Epithelial cell of esophagus (primary cell): ENCODE measurements around the gene ZNF292.
"Not testable (repeated sequence)": the region's sequence is repeated elsewhere in the genome, so short reads cannot be mapped to it uniquely, and the experiment has no call there.

Source experiments
- DNase-seq: peaks from one replicate; pipeline ENCODE4 v3.0.0; 2010; ENCODE audit warnings: low read depth
- H3K4me3 ChIP-seq: 2 replicates; pipeline ENCODE4 v1.5.1; 2011; ENCODE audit warnings: mild to moderate bottlenecking, low read length, control low read depth
- TF ChIP-seq, protein P1 (sequence below): IDR thresholded peaks from 2 replicates; pipeline ENCODE4 v1.5.1; 2011; ENCODE audit warnings: low read depth, mild to moderate bottlenecking, low read length, control low read depth, inconsistent platforms; ENCODE audit not compliant: insufficient read depth; ENCODE audit errors: missing control alignments

ZNF292 gene

DNA sequence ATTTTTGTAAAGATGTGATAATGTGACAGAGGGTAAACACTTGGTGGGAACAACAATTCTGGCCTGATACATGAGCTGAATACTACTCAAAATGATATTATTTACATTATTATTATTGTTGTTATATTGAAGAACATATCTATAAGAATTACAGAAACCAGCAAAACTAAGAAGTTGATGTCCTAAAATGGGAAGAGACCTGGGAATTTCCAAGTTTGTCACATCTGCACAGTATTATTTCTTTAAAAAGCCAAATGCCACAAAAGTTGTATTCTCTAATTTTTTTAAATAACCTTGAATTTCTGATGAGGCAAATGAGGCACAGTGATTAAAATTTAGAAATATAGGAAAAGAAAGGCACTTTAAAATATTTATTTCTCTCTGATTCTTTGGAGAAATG is 5.0 kb upstream of the ZNF292 start:
- H3K4me3 ChIP-seq, result no peak overlapping the region
- TF ChIP-seq, protein P1, sequence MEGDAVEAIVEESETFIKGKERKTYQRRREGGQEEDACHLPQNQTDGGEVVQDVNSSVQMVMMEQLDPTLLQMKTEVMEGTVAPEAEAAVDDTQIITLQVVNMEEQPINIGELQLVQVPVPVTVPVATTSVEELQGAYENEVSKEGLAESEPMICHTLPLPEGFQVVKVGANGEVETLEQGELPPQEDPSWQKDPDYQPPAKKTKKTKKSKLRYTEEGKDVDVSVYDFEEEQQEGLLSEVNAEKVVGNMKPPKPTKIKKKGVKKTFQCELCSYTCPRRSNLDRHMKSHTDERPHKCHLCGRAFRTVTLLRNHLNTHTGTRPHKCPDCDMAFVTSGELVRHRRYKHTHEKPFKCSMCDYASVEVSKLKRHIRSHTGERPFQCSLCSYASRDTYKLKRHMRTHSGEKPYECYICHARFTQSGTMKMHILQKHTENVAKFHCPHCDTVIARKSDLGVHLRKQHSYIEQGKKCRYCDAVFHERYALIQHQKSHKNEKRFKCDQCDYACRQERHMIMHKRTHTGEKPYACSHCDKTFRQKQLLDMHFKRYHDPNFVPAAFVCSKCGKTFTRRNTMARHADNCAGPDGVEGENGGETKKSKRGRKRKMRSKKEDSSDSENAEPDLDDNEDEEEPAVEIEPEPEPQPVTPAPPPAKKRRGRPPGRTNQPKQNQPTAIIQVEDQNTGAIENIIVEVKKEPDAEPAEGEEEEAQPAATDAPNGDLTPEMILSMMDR, result no peak
- no peak for DNase-seq

DNA sequence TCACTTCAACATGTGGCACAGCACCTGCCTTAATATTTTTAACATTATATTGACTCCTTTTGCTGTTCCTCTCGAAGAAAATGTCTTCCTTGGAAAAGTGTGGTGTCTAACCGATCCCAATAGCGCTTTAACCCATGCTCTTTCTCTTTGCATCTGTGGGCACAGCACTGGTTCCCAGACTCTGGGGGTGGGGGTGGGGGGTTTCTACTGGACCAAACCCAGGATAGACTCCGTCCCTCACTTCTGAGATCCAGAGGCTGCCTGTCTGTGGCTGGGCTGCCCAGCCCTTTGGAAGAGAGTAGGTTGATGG is 3.9 kb upstream of the ZNF292 start:
- TF ChIP-seq, protein P1, result no peak
- H3K4me3 ChIP-seq, result peak overlapping the region; percentile 33
- no peak for DNase-seq

DNA sequence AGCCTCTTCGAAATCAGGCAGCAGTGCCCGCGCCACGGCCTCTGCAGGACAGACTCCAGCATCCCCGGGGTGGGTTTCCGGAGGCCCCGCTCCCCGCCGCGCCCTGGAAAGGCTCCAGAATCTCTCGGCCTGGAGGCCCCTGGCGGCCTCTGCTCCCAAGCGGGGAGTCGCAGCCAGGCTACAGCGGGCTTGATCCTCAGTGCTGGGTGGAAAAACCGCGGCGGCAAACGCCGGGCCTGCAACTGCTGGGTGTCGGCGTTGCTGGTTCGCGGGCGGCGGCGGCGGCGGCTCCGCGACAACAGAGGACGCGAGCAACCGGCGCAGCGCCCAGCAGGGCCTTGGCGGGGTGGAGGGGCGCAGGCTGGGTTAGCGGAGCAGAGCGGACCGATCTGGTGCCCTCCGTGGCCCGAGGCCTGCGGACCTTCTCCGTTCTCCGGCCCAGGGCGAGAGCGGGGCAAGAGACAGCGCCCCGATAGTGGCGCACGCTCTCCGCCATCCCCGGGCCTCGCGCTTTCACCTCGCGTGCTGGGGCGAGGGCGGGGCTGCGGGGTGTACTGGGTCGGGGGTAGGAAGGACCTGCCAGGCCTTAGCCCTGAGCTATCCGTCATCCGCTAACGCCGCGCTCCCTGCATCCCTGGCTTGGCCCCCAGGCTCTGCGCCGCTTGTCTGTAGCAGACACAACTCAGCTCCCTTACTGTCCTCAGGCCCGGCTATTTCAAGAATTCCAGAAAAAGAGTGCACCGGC is 3.4 kb upstream of the ZNF292 start:
- TF ChIP-seq, protein P1, result no peak
- peak; percentile 36 for DNase-seq
- peak overlapping the region; percentile 33 for H3K4me3 ChIP-seq

DNA sequence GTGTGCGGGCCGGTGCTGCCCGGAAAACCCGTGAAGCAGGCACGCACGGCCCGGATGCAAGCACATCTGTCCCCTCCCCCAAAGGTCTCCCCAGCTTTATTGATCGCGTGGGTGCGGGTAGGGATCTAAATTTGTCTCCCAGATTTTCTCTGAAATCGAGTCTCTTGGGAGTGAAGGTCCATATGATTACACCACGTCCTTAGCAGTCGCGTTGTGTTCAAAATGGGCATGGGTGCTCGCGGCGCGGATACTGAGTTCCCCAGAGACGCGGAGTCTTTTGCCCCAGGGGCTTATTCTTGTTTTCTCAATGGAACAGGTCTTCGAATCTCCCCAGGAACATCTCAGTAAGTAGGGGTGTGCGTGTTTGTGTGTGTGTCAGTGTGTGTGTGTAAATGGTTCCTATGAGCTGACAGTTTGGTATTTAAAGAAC is 2.8 kb upstream of the ZNF292 start:
- TF ChIP-seq, protein P1, result no peak
- peak; percentile 17 for DNase-seq
- peak overlapping the region; percentile 33 for H3K4me3 ChIP-seq

DNA sequence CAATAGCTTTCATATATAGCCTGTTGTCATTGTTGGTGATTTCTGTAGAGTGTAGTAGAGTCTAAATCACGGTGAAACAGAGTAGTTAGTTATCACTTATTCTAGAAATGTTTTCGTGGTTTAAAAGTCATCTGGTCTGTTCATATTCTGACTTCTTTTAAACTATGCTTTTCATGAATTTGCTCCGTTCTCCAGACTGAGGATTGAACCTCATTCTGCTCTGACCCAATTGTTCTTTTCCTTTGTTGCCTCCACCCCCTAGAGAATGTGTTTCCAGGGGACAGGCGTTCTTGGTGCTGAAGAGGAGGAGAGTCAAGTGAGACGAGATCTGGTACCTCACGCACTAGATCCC is 748 bp upstream of the ZNF292 start:
- no peak for DNase-seq
- TF ChIP-seq, protein P1, result no peak

DNA sequence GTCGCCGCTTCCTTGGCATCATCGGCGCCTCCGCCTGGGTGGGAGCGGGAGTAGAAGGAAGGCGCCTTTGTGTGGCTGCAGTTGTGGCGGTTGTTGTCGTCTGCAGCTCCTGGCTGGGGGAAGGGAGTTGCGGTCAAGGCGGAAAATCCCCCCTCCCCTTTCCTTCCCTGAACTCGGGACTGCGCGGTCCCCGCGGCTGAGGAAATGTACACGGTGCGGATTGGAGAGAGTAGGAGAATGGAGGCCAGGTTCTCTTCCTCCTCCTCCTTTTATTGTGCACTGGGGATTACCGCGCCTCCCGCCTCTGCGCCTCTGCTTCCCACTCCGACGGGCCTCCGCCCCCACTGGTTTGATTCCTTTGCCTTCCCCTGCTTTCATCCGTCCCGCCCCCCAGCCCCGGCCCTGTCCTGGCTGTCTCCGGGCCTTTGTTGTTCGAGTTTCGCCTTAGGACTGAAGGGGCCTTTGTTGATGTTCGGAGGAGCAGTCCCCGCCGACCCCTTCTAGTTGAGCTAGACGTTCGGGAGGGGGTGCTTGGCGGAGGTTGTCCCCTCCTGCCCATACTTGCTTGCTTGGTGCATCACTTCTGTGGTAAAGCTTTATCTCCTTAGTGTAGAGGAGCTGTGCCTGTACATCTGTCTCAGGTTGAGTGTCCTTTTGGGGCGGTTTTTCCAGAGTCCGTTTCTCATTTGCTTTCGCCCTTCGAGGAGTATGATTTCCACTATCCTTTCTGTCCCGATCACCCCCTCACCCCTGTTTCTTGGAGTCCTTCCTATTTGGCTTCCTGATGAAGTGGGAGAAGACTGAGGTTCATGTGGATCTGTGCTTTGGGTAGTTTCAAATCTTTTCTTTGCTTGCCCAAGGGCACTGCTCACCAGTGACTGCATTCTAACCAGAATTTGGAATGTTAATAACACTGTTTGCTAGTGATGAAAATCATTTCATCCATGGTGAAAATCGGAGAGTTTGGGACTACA is 764 bp downstream of the ZNF292 start:
- DNase-seq, result peak; percentile 56
- TF ChIP-seq, protein P1, result no peak
- H3K4me3 ChIP-seq, result peak overlapping the region; percentile 82

More for the DNA sequence above, 748 bp upstream of the ZNF292 start:
- peak overlapping the region; percentile 82 for H3K4me3 ChIP-seq

DNA sequence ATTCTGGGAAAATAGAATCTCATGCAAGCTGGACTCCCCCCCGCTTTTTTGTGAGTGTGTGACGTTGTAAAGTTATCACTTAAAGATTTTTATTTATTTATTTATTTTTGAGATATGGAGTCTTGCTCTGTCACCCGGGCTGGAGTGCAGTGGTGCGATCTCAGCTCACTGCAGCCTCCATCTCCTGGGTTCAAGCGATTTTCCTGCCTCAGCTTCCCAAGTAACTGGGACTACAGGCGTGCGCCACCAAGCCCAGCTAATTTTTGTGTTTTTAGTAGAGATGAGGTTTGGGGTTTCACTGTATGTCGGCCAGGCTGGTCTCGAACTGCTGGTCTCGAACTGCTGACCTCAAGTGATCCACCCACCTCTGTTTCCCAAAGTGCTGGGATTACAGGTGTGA is 2.2 kb downstream of the ZNF292 start:
- DNase-seq, H3K4me3 ChIP-seq: not testable (repeated sequence)
